ENCODE measurements around the gene ZMYND10. TPM values are rescaled to one million over a fixed set of nuclear protein-coding genes. Genes with fewer than 3 reads are reported as not detected.
A peak's percentile ranks its signal among the peaks of the same experiment; 100 is the strongest.

Gene ZMYND10
- polyA plus RNA-seq, 1 of the 3 experiments (the other 2 are of a cell fraction) = 0.95 TPM

GRCh38 chr3:50373146-50374051 is 27.9 kb upstream of the ZMYND10 start:
- Histone ChIP-seq H3K36me3 (replicated peaks in 1 of 2; ENCODE audit: control insufficient read depth in 1 of 2, insufficient read depth in 2 of 2, low read length in 1 of 2) (no peaks in the 10 kb centered on the region), H3K4me2 (no peak overlapping the region), H2AFZ (ENCODE audit: low read depth) (no peak overlapping the region), H3K27me3 (ENCODE audit: insufficient read depth) (no peaks in the 10 kb centered on the region), H3K4me1 (ENCODE audit: control insufficient read depth in 1 of 2, insufficient read depth in 2 of 2, low read depth in 1 of 2, low read length in 1 of 2) (peaks cover 0 to 94% of the 10 kb centered on the region in 2 experiments; a peak in 2 of 4 replicates), H3K9me2 (no peaks in the 10 kb centered on the region), H3F3A (replicated peaks; ENCODE audit: insufficient read depth) (no peaks in the 10 kb centered on the region), H3K9me3 (no peaks in the 10 kb centered on the region), H3K4me3 (ENCODE audit: low read depth in 2 of 2, low read length in 1 of 2) (no peak overlapping the region; a peak in 1 of 4 replicates), H4K20me1 (ENCODE audit: insufficient read depth) (no peaks in the 10 kb centered on the region), H3K79me2 (ENCODE audit: insufficient read depth) (no peaks in the 10 kb centered on the region), H3K9ac (no peak overlapping the region), H3K27ac (ENCODE audit: low read depth in 2 of 2, low read length in 1 of 2) (peak overlapping the region in 1 of 2 experiments; percentile 60; a peak in 2 of 4 replicates)
- TF ChIP-seq REST (IDR thresholded peaks at IDR 0.05; ENCODE audit: low read depth, low read length) (no peak), SIN3A (IDR thresholded peaks at IDR 0.05; ENCODE audit: borderline replicate concordance, low read depth, low read length) (no peak), RCOR1 (IDR thresholded peaks at IDR 0.05; ENCODE audit: low read length) (no peak), USF2 (IDR thresholded peaks at IDR 0.05; ENCODE audit: borderline replicate concordance, low read depth, low read length) (no peak), NFIC (IDR thresholded peaks at IDR 0.05; ENCODE audit: borderline replicate concordance) (no peak), RFX5 (IDR thresholded peaks at IDR 0.05; ENCODE audit: low read length) (no peak), POLR2AphosphoS5 (IDR thresholded peaks at IDR 0.05; ENCODE audit: low read depth, low read length) (no peak), USF1 (IDR thresholded peaks at IDR 0.05; ENCODE audit: borderline replicate concordance, low read depth) (no peak), FOXM1 (IDR thresholded peaks at IDR 0.05; ENCODE audit: low read depth) (no peak), JUND (IDR thresholded peaks at IDR 0.05) (no peak), CTCF (IDR thresholded peaks at IDR 0.05) (no peak), CHD2 (IDR thresholded peaks at IDR 0.05; ENCODE audit: low read length, partially characterized antibody) (no peak), ZBTB33 (IDR thresholded peaks at IDR 0.05; ENCODE audit: borderline replicate concordance, low read depth) (no peak), IRF3 (IDR thresholded peaks at IDR 0.05; ENCODE audit: low read depth, low read length) (no peak), RXRA (IDR thresholded peaks at IDR 0.05; ENCODE audit: borderline replicate concordance, low read depth) (no peak), FOSL2 (IDR thresholded peaks at IDR 0.05; ENCODE audit: borderline replicate concordance, low read depth) (no peak), PBX3 (IDR thresholded peaks at IDR 0.05) (no peak), MXI1 (IDR thresholded peaks at IDR 0.05; ENCODE audit: low read depth, low read length) (no peak)
- no peak for DNase-seq
- ChIA-PET POLR2A (no interaction called here), CTCF (no interaction called here)
- 60% methylated on average over 12 of the region's 12 CpGs for WGBS (ENCODE audit: low lambda C conversion rate)

Data from SK-N-SH (cell line).